Hematopoietic multipotent progenitor cell (in vitro differentiated cells): Measurements from ENCODE around the gene LTA. TPM values are rescaled to one million over a fixed set of nuclear protein-coding genes. Genes with fewer than 3 reads are reported as not detected.
A peak's percentile ranks its signal among the peaks of the same experiment; 100 is the strongest.

Experiments
- DNase-seq, 3 donors: peaks; one replicate each; pipeline ENCODE4 v3.0.0-alpha.2; 2011 to 2015; ENCODE audit warnings: low read depth in 2 of 3, low spot score in 2 of 3
- total RNA-seq: library from RNA; depleted of rRNA; stranded (reverse); fragments of >200 nt; gene quantifications from one replicate; pipeline ENCODE4 v1.2.3, GENCODE V29; 2012

Gene LTA
- total RNA-seq, 1 donor, result under 0.01 TPM

GRCh38 chr6:31541658-31542521 lies 30.2 kb upstream of the LTA start, which contains the start of gene DDX39B:
DDX39B (minus strand) TSS chr6:31542003; CDS start chr6:31540532, 1,471 bp downstream.
- peak; percentile 90 to 99 (median 97) for DNase-seq

- no peak for DNase-seq
These were observed 28.4 kb upstream of the LTA start for GRCh38 chr6:31543639-31544038.

- DNase-seq, result no peak
These were observed 27.4 kb upstream of the LTA start for GRCh38 chr6:31544676-31545075.

- no peak for DNase-seq
These were observed 26.8 kb upstream of the LTA start for GRCh38 chr6:31545291-31545690.

DNA sequence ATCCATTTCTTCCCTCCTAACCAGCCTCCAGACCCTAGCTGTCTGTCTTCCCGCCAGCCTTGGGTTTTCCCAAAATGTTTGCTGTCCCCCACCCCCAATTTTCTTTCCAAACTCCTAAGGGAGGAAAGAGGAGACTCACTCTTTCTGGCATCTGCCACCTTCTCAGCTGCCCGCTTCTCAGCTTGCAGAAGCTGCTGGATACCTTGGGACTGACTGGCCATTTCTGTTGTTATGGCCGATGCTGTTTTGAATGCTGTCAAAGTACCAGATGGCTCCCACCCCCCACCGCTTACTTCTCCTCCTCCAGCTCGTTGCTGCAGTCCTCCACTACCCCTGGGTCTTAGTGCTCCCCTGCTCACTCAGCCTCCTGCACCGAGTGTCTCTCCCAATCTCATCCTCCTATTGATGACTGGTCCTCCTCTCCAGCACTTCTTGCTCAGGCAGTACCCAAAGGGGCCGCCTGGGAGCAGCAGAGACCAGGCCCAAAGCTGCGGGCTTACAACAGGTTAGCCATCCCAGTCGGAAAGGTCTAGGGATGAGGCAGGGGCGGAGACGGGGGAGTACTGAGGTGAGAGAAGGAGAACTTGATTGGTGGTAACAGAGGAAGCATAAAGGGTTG lies 25.6 kb upstream of the LTA start, which contains the start of gene ATP6V1G2:
Gene ATP6V1G2 (minus strand): TSS at position 270 of the 619 bp plus-strand sequence. CDS start 49 bp downstream, at position 221.
- peak; percentile 57 to 87 (median 85) for DNase-seq

DNA sequence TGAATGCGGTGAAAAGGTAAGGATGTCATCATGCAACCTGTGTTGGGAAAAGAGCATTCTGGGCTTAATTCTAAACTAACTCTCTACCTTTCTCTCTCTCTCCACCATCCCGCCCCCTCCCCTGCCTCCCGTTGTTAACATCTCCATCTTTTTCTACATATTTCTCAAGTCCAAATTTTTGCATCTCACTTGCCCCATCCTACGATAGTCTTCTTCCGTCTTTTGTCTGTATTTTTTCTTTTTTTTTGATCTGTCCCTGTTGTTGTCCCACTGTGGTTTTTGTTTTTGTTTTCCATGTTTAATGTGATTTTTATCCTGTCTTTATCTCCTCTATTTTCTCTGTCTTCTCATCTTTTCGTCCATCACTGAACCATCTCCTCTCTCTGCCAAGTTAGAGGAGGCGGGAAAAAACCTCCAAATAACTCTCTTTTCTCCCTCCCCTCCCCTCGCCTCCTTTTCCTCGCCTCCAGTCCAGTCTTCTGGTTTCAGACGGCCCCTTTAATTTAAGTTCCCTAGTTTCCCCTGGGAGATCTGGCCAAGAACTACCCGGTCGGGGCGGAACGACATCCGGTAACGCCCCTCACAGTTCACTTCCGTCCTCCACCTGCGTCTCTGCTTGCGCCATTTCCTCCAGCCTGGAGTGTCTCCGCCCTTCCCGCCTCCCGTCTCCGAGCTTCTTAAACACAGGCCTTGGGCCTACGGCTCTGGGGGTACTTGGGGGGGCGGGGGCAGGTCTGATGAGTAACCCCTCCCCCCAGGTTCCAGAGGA lies 24.9 kb upstream of the LTA start, which contains the start of gene NFKBIL1:
Gene NFKBIL1 (plus strand): TSS at position 651 of the 769 bp plus-strand sequence. CDS start 87 bp downstream, at position 738.
- DNase-seq, result peak; percentile 78 to 95 (median 93)

GRCh38 chr6:31547727-31548543 lies 24.2 kb upstream of the LTA start:
- DNase-seq, result no peak

- no peak for DNase-seq
These were observed 23.6 kb upstream of the LTA start for GRCh38 chr6:31548544-31548873.

GRCh38 chr6:31551371-31551770 lies 20.7 kb upstream of the LTA start:
- peak in 2 of 3 donors; percentile 81 to 90 for DNase-seq

DNA sequence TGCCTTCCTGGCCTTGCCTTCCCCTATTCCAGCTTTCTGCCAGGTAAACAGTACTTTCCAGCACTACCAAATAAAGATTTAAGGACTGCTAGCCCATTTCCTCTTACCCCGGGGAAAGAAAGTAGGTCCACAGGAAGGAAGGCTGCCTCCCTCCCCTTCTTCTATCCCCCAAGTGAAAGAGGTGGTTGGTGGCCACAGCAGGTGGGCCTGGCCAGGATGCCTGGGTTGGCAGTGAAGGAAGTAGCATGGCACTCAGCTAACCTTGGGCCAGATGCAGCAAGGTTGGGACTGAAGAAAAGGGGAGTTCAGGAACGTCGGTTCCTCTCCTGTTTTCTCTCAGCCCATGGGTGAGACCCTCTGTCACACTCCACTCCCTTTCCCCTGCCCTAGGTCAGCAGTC lies 15.8 kb upstream of the LTA start:
- no peak for DNase-seq

DNA sequence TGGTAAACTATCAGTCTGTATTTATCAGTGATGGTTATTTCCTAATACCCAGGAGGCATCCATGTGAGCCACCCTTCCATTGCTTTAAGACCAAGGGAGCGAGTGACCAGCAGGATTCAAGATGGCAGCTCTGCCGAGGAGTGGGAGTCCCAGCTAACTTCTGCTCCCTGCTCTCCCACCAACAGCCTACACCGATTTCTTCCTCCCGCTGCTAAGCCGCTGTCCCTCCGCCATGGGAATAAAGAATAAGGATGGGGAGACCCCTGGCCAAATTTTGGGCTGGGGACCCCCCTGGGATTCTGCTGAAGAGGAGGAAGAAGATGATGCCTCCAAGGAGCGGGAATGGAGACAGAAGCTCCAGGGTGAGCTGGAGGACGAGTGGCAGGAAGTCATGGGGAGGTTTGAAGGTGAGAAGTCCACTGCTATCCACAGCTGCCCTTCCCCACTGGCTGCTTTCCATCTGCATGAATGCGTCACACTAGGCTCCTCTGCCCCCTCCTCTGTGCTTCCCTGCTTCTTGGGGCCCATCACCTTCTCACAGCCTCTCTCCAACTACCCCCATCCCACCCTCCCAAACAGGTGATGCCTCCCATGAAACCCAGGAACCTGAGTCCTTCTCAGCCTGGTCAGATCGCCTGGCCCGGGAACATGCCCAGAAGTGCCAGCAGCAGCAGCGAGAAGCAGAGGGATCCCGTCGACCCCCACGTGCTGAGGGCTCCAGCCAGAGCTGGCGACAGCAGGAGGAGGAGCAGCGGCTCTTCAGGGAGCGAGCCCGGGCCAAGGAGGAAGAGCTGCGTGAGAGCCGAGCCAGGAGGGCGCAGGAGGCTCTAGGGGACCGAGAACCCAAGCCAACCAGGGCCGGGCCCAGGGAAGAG lies 14.4 kb upstream of the LTA start:
- no peak for DNase-seq

GRCh38 chr6:31558318-31558625 lies 13.8 kb upstream of the LTA start:
- DNase-seq, result no peak

DNA sequence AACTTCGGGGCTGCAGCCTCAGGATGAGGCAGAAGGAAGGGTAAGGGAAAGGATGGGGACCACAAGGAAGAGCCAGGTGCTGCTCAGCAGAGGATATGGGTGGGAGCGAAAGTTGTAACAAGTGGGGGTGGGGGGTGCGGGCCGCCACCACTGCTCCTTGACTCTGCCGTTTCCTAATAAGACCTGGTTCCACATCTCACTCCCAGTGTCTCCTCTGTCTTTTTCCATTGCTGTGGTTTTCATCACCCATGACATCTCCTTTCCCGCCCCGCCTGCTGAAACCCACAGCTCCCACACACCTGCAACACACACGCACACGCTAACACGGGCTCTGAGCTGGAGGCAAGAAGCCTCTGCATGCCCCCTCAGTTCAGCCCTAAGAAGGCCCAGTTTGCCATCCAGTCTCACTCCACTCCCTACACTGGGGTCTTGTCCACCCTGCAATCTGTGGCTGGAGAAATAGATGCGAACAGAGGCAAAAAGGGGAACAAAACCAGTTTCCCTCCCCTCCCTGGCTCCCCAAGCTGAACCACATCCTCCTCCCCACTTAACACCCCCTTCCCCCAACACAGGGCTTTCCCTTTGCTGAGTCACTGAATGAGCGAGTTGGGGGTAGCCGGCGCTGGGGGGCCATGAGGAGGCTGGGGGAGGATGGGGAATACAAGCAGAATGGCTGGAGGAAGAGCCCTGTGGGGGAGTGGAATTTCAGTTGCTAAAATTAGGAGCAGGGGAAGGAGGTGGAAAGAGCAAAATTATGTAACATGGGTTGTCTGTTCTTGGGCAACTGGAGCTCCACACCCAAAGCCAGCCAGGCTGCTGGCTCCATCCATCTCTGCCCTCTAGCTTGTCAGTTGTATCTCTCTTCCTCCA lies 13.2 kb upstream of the LTA start:
- peak in 2 of 3 donors; percentile 90 to 94 for DNase-seq

- no peak for DNase-seq
These were observed 12.5 kb upstream of the LTA start for GRCh38 chr6:31559606-31559957.

DNA sequence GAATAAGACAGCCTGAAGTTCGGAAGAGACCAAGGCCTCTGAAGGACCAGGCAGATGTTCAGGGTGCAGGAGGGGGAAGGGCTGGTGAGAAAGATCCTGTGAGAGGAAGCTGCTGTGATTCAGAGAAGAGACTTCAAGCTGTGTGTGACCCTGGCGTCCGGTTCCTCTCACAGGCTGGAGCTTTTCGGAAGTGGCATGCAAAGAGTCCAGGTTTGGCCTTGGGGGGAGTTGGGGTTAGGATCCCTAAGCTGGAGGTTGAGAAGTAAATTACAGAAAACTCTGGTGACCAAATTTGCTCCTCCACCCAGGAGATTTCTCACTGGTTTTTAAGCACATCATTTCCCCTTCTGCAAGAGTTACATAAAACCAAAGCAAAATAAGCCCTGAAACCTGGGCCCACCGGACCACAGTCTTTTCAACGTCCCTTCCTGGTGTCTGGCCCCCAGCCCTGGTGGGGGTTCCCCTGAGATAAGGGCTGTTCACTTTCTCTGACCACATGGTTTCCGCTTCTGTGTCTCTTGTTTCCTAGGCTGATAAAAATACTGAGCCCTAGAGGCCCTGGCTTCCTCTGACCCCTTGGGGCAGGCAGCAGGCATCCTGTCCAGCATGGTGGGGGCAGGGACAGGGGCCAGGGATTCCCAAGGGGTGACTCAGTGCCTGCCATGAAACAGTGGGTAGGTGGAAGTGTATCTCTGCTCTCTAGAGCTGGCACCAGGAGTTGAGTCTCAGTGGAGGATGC lies 12.0 kb upstream of the LTA start:
- peak in 2 of 3 donors; percentile 77 to 79 for DNase-seq

DNA sequence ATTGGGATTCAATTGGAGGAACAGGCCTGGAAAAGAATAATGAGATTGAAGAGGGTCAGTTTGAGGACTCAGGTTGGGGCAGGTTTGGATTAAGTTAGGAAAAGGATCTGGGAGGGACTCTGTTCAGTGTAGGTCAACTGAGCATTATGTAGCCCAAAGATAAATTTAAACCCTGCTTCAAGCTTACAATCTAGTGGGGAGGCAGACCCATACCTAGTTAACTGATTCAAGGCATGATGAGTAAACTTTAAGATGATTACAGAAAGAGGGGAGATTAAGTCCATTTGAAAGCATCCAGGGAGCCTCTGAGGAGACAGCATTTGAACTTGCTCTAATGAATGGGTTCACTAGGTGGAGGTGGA lies 11.4 kb upstream of the LTA start:
- no peak for DNase-seq

DNA sequence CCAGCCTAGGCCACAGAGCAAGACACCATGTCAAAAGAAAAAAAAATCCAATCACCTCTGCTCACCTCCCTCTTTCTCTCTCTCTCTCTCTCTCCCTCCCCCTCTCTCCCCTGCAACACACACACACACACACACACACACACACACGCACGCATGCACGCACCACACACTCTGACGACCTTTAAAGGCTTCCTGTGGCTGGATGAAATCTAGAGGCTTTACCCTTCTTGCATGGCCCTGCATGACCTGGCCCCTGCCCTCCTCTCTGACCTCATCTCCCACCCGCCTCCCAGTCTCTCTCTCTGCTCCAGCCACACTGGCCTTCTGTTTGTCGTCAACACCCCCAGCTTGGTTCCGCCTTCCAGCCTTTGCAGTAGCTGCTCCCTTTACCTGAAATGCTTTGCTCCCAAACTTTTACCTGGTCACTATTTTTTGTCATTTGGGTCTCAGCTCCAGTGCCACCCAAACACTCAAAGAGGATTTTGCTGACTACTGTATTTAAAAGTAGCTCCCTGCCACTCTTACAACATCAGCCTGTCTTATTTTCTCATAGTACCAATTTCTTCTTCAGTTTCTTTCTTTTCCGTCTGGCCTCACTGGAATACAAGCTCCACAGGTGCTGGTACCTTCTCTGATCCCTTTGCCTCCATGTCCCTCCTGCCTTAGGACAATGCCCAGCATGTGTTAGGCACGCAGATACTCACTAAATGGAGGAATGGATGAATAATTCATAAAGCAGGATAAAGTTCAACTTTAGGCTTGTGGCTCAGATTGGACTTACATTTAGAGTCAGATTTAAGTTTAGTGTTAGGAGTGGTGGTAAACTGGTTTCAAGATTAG lies 4.3 kb upstream of the LTA start:
- DNase-seq, result no peak
